ENCODE data around the gene PIEZO1. TPM values are rescaled to one million over a fixed set of nuclear protein-coding genes. Genes with fewer than 3 reads are reported as not detected.

Gene PIEZO1
- total RNA-seq, 2 donors from 2014 or later, result 37.7 to 73.2 TPM

GRCh38 chr16:88681709-88682451, 103.1 kb downstream of the PIEZO1 start:
- H3K27me3 ChIP-seq, result peaks cover 0 to 4% of the 10 kb centered on the region in 2 donors
- peaks cover 0 to 32% of the 10 kb centered on the region in 2 donors for H3K4me1 ChIP-seq
- peak; percentile 77 for DNase-seq (ENCODE audit: low spot score)
- peak overlapping the region in 1 of 2 donors; percentile 16 for H3K27ac ChIP-seq
- no peaks in the 10 kb centered on the region for H3K9me3 ChIP-seq
- TF ChIP-seq CTCF (IDR thresholded peaks at IDR 0.05), result no peak
- no peaks in the 10 kb centered on the region for H3K36me3 ChIP-seq
- H3K4me3 ChIP-seq, result no peak overlapping the region

GRCh38 chr16:88681084-88681680, 103.8 kb downstream of the PIEZO1 start:
- DNase-seq (ENCODE audit: low spot score), result no peak
- H3K4me1 ChIP-seq, result peaks cover 0 to 25% of the 10 kb centered on the region in 2 donors
- no peak overlapping the region for H3K4me3 ChIP-seq
- no peaks in the 10 kb centered on the region for H3K36me3 ChIP-seq
- no peaks in the 10 kb centered on the region for H3K9me3 ChIP-seq
- peaks cover 0 to 4% of the 10 kb centered on the region in 2 donors for H3K27me3 ChIP-seq
- no peak for TF ChIP-seq CTCF (IDR thresholded peaks at IDR 0.05)
- no peak overlapping the region for H3K27ac ChIP-seq

DNA sequence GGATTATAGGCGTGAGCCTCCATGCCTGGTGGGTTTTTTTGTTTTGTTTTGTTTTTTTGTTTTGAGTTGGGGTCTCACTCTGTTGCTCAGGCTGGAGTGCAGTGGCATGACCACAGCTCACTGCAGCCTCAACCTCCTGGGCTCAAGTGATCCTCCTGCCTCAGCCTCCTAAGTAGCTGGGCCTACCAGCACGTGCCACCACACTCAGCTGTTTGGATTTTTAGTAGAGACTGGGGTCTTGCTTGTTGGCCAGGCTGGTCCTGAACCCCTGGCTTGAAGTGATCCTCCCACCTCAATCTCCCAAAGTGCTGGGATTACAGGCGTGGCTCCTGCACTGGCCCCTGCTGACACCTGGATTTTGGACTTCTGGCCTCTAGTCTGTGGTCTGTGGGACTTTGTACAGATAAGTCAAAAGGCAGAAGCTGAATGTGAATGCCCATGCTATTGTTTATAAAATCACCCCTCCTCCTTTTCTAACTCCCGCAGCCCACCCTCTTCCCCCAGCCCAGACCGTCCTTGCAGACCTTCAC, 104.4 kb downstream of the PIEZO1 start:
- Histone ChIP-seq H3K27ac (no peak overlapping the region), H3K4me1 (peaks cover 0 to 19% of the 10 kb centered on the region in 2 donors), H3K4me3 (no peak overlapping the region), H3K9me3 (no peaks in the 10 kb centered on the region), H3K27me3 (peaks cover 0 to 4% of the 10 kb centered on the region in 2 donors), H3K36me3 (no peaks in the 10 kb centered on the region)
- no peak for DNase-seq (ENCODE audit: low spot score)
- no peak for TF ChIP-seq CTCF (IDR thresholded peaks at IDR 0.05)

- Histone ChIP-seq H3K27ac (no peak overlapping the region), H3K4me1 (peaks cover 0 to 24% of the 10 kb centered on the region in 2 donors), H3K27me3 (peaks cover 0 to 4% of the 10 kb centered on the region in 2 donors), H3K9me3 (no peaks in the 10 kb centered on the region), H3K36me3 (no peaks in the 10 kb centered on the region), H3K4me3 (no peak overlapping the region)
- DNase-seq (ENCODE audit: low spot score), result no peak
- no peak for TF ChIP-seq CTCF (IDR thresholded peaks at IDR 0.05)
These were observed 106.6 kb downstream of the PIEZO1 start for GRCh38 chr16:88678224-88678979.

GRCh38 chr16:88677721-88678120, 107.3 kb downstream of the PIEZO1 start:
- no peak overlapping the region for H3K27ac ChIP-seq

More at GRCh38 chr16:88677721-88678120, 107.3 kb downstream of the PIEZO1 start:
- H3K9me3 ChIP-seq, result no peaks in the 10 kb centered on the region
- no peak for TF ChIP-seq CTCF (IDR thresholded peaks at IDR 0.05)
- H3K27me3 ChIP-seq, result peaks cover 0 to 4% of the 10 kb centered on the region in 2 donors
- H3K36me3 ChIP-seq, result no peaks in the 10 kb centered on the region
- DNase-seq (ENCODE audit: low spot score), result no peak
- H3K4me1 ChIP-seq, result peaks cover 0 to 30% of the 10 kb centered on the region in 2 donors
- H3K4me3 ChIP-seq, result no peak overlapping the region
